HepG2 (cell line): ENCODE results near the gene ARL15. TPM values are rescaled to one million over a fixed set of nuclear protein-coding genes. Genes with fewer than 3 reads are reported as not detected.

Experiments
- ATAC-seq: fragments of 200-7000 bp; cut with Tn5 transposase; 3 replicates; pipeline ENCODE4 v1.9.1; 2020; ENCODE audit warnings: mild to moderate bottlenecking, moderate library complexity
- BruUV-seq: library from RNA; stranded (reverse); fragments of 400-500 nt; replicated peaks from 2 replicates; lab custom pipeline; 2021; lab: Mats Ljungman, UMichigan
- CTCF ChIA-PET: fragments of 300-600 bp; formaldehyde crosslinking; extraction: SDS; loops from one replicate; lab custom pipeline; 2021; ENCODE audit warnings: low total read pairs, inconsistent platforms, low intra/inter-chr PET ratio; lab: Yijun Ruan, JAX
- POLR2A ChIA-PET: fragments of 350-600 bp; sonication (Branson Sonifier 250); formaldehyde crosslinking; loops from one replicate; lab custom pipeline; 2020; ENCODE audit warnings: antibody characterized with exemption, inconsistent platforms; lab: Yijun Ruan, JAX
- DNase-seq: peaks from one replicate; pipeline ENCODE4 v3.0.0-alpha.2; 2015; ENCODE audit warnings: low spot score
- FAIRE-seq: peaks from 3 replicates; lab custom pipeline; 2011; peaks lifted over from hg19 to GRCh38; lab: Jason Lieb, UNC
- H2AFZ ChIP-seq: one replicate; pipeline ENCODE4 v1.6.1; 2011; ENCODE audit warnings: low read length, inconsistent platforms
- H3K27ac ChIP-seq: fragments of 300-600 bp; 3 replicates; pipeline ENCODE4 v1.8.0; 2011; ENCODE audit warnings: mixed run types, mild to moderate bottlenecking, mixed read lengths, low read length, inconsistent platforms; ENCODE audit not compliant: insufficient read depth; ENCODE audit errors: extremely low read length
- H3K27me3 ChIP-seq, 2 experiments: fragments of 200-600 bp in 1 of 2; 2 replicates in 1 of 2; 3 replicates in 1 of 2; pipeline versions ENCODE4 v1.6.0 to v1.8.0; 2011; ENCODE audit warnings: low read length in 2 of 2, mild to moderate bottlenecking in 2 of 2, moderate library complexity in 2 of 2, inconsistent platforms in 1 of 2; ENCODE audit not compliant: insufficient read depth in 2 of 2, control insufficient read depth in 1 of 2
- H3K36me3 ChIP-seq, 2 experiments: fragments of 200-600 bp in 1 of 2; replicated peaks in 1 of 2; 2 replicates in 1 of 2; 3 replicates in 1 of 2; pipeline versions ENCODE4 v1.5.1 to v1.8.0; 2011; ENCODE audit warnings: low read length in 2 of 2, inconsistent platforms in 1 of 2; ENCODE audit not compliant: insufficient read depth in 2 of 2, control insufficient read depth in 1 of 2
- H3K4me1 ChIP-seq: 2 replicates; pipeline ENCODE4 v1.5.1; 2012; ENCODE audit warnings: low read length, inconsistent platforms; ENCODE audit not compliant: insufficient read depth
- H3K4me2 ChIP-seq: 2 replicates; pipeline ENCODE4 v1.6.0; 2011; ENCODE audit warnings: low read depth, low read length, inconsistent platforms
- H3K4me3 ChIP-seq, 3 experiments: fragments of 200-600 bp in 1 of 3; sonication (generic), shearing (Covaris generic) in 1 of 3; replicated peaks in 1 of 3; 2 replicates each; pipeline ENCODE4 v1.5.1; 2011 to 2016; ENCODE audit warnings: low read length in 3 of 3, inconsistent platforms in 2 of 3, low read depth in 2 of 3, mild to moderate bottlenecking in 2 of 3, control low read depth in 1 of 3, mixed read lengths in 1 of 3; ENCODE audit not compliant: insufficient read depth in 1 of 3
- H3K79me2 ChIP-seq: one replicate; pipeline ENCODE4 v1.6.1; 2011; ENCODE audit warnings: low read length, inconsistent platforms; ENCODE audit not compliant: insufficient read depth
- H3K9ac ChIP-seq: 2 replicates; pipeline ENCODE4 v1.6.0; 2011; ENCODE audit warnings: mild to moderate bottlenecking, low read depth, low read length, inconsistent platforms; ENCODE audit not compliant: insufficient read depth
- H3K9me3 ChIP-seq: 2 replicates; pipeline ENCODE4 v1.5.1; 2012; ENCODE audit warnings: mild to moderate bottlenecking, low read length
- H4K20me1 ChIP-seq: 2 replicates; pipeline ENCODE4 v1.6.0; 2011; ENCODE audit warnings: inconsistent platforms, mild to moderate bottlenecking, low read length, moderate library complexity; ENCODE audit not compliant: insufficient read depth
- CTCF ChIP-seq: sonication (generic); formaldehyde crosslinking; IDR thresholded peaks from 2 replicates; pipeline ENCODE4 v1.5.0; 2020; ENCODE audit warnings: mild to moderate bottlenecking, missing genetic modification reagents, moderate library complexity
- JUND ChIP-seq: sonication (generic); formaldehyde crosslinking; IDR thresholded peaks from 2 replicates; pipeline ENCODE4 v1.8.0; 2022; ENCODE audit warnings: mild to moderate bottlenecking, missing genetic modification reagents
- NFKBIZ ChIP-seq: IDR thresholded peaks from 2 replicates; pipeline ENCODE4 v1.6.1; 2018; ENCODE audit warnings: missing genetic modification reagents, missing compliant biosample characterization
- RAD21 ChIP-seq: fragments of 450-650 bp; formaldehyde crosslinking; IDR thresholded peaks from 2 replicates; pipeline ENCODE4 v1.5.0; 2020; ENCODE audit warnings: mild to moderate bottlenecking
- SMAD3 ChIP-seq: sonication (generic); formaldehyde crosslinking; IDR thresholded peaks from 2 replicates; pipeline ENCODE4 v1.4.0; 2020; ENCODE audit warnings: missing genetic modification reagents
- SMC3 ChIP-seq: IDR thresholded peaks from 2 replicates; pipeline ENCODE4 v1.6.1; 2011; ENCODE audit warnings: low read length, improper control_type of control experiment
- STAG1 ChIP-seq: sonication (generic); formaldehyde crosslinking; IDR thresholded peaks from 2 replicates; pipeline ENCODE4 v1.4.0; 2020; ENCODE audit warnings: missing genetic modification reagents
- TCF12 ChIP-seq, 2 experiments: fragments of 450-650 bp in 1 of 2; sonication (generic) in 1 of 2; formaldehyde crosslinking in 1 of 2; IDR thresholded peaks; 2 replicates each; pipeline versions ENCODE4 v1.6.1 to v1.8.0; 2017 to 2022; ENCODE audit warnings: antibody characterized with exemption in 1 of 2, mild to moderate bottlenecking in 1 of 2, missing genetic modification reagents in 1 of 2, moderate library complexity in 1 of 2
- XRCC5 ChIP-seq: fragments of 200-400 bp; formaldehyde crosslinking; optimal IDR thresholded peaks from 2 replicates; pipeline ENCODE3; 2017; ENCODE audit warnings: mild to moderate bottlenecking, low read length
- ZMYM2 ChIP-seq: sonication (generic); formaldehyde crosslinking; IDR thresholded peaks from 2 replicates; pipeline ENCODE4 v1.8.0; 2022; ENCODE audit warnings: mild to moderate bottlenecking, missing genetic modification reagents
- WGBS: methylation state at CpG from one replicate; pipeline ENCODE4 v1.1.6; 2017; ENCODE audit warnings: low lambda C conversion rate; 5-methylcytosine and 5-hydroxymethylcytosine counted together
- in situ Hi-C: cut with HindIII; loops from 2 replicates; pipeline ENCODE4 v1.10.0; 2017; ENCODE audit warnings: low pct_unique_long_range_greater_than_20kb; ENCODE audit not compliant: extremely low pct_ligation_motif_present
- intact Hi-C: fragments of 100-400 bp; cut with micrococcal nuclease; formaldehyde crosslinking; loops from one replicate; pipeline ENCODE4 v1.10.0; 2022; ENCODE audit not compliant: unreplicated experiment
- polyA plus RNA-seq, 8 experiments: library from polyadenylated mRNA; depleted of rRNA in 3 of 8; stranded (reverse) in 7 of 8; unstranded in 1 of 8; fragments of >200 nt; fragmentation: Illumina TruSeq in 4 of 8; extraction: Trizol in 4 of 8; gene quantifications; 2 replicates each; pipeline versions ENCODE4 v1.2.1 to v1.2.3, GENCODE V29; 2011 to 2016; ENCODE audit warnings: low read depth in 4 of 8, missing spikeins in 1 of 8, mixed read lengths in 1 of 8; ENCODE audit not compliant: insufficient read depth in 1 of 8
- total RNA-seq, 5 experiments: library from RNA; depleted of rRNA; stranded (reverse); fragments of >200 nt; fragmentation: Illumina TruSeq; extraction: Trizol; gene quantifications; 2 replicates each; pipeline ENCODE4 v1.2.3, GENCODE V29; 2016; ENCODE audit warnings: low read depth in 1 of 5
- TF ChIP-seq, protein P1 (sequence below): sonication (generic); formaldehyde crosslinking; IDR thresholded peaks from 2 replicates; pipeline ENCODE4 v1.4.0; 2020; ENCODE audit warnings: missing genetic modification reagents, mild to moderate bottlenecking, borderline replicate concordance

The ARL15 gene
- total and polyA plus RNA-seq, 2 of the 13 experiments (the other 11 are each of a cell fraction or from before 2014, with no cell fraction given): 2.5 to 7.7 TPM

- TF ChIP-seq, protein P1, sequence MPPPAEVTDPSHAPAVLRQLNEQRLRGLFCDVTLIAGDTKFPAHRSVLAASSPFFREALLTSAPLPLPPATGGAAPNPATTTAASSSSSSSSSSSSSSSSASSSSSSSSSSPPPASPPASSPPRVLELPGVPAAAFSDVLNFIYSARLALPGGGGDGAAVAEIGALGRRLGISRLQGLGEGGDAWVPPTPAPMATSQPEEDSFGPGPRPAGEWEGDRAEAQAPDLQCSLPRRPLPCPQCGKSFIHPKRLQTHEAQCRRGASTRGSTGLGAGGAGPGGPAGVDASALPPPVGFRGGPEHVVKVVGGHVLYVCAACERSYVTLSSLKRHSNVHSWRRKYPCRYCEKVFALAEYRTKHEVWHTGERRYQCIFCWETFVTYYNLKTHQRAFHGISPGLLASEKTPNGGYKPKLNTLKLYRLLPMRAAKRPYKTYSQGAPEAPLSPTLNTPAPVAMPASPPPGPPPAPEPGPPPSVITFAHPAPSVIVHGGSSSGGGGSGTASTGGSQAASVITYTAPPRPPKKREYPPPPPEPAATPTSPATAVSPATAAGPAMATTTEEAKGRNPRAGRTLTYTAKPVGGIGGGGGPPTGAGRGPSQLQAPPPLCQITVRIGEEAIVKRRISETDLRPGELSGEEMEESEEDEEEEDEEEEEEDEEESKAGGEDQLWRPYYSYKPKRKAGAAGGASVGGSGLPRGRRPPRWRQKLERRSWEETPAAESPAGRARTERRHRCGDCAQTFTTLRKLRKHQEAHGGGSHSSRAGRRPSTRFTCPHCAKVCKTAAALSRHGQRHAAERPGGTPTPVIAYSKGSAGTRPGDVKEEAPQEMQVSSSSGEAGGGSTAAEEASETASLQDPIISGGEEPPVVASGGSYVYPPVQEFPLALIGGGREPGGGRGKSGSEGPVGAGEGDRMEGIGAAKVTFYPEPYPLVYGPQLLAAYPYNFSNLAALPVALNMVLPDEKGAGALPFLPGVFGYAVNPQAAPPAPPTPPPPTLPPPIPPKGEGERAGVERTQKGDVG: no peak
- no peak for TF ChIP-seq SMAD3 (CRISPR knock-in tag)
- no peak for TF ChIP-seq NFKBIZ (CRISPR knock-in tag)
- TF ChIP-seq XRCC5: no peak
- no peak for TF ChIP-seq ZMYM2
- TF ChIP-seq JUND (CRISPR knock-in tag): no peak
These were observed 438.6 kb downstream of the ARL15 start (continued) for GRCh38 chr5:53871775-53872174.

DNA sequence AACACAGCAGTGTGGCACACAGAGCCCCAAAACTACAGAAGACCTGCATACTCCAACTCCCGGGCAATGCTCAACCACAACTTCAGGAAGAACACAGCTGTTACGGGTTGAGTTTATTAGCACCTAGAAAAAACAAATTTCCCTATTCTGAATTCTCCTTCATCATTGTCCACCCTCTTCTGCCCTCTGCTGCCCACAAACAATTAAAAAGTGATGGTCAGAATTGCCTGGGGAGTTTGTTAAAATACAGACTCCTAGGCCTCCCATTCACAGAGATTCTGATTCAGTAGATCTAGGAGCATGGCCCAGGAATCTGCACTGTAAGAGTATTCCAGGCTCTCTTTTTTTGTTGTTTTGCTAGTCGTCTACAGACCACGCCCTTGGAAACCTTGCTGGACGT lies 439.3 kb downstream of the ARL15 start:
- in situ Hi-C loops (no loop called here), intact Hi-C loops (loop anchor here (1.0 to 5.0 kb wide), 2 partner anchors 394 to 445 kb away; no protein-coding TSS in a partner anchor)
- FAIRE-seq (no peak), ATAC-seq (no peak), DNase-seq (no peak)
- ChIA-PET CTCF (interaction anchor here (1.1 kb wide), 1 partner anchor 445 kb away, joined by 3 read pairs; no protein-coding TSS in a partner anchor), POLR2A (no interaction called here)
- no peaks in the 10 kb centered on the region for H4K20me1 ChIP-seq
- 27% methylated on average over 5 of the region's 5 CpGs for WGBS
- no peak overlapping the region for H3K9ac ChIP-seq
- BruUV-seq: no TSS peak
- H3K79me2 ChIP-seq: no peaks in the 10 kb centered on the region
- peak; percentile 17; the same call in 1 of the 2 replicates for TF ChIP-seq CTCF (CRISPR knock-in tag)
- TF ChIP-seq RAD21 (CRISPR knock-in tag): 0 out of 2 replicates have a peak, but pooled peaks have one; percentile 6
- TF ChIP-seq TCF12 (IDR thresholded peaks at IDR 0.05): no peak
- no peak for TF ChIP-seq TCF12 (CRISPR knock-in tag; IDR thresholded peaks at IDR 0.05)
- TF ChIP-seq STAG1 (CRISPR knock-in tag): peak; percentile 53
- TF ChIP-seq SMC3: peak; percentile 42; the same call in 1 of the 2 replicates
- no peak overlapping the region for H3K4me2 ChIP-seq
- no peak overlapping the region for H3K4me3 ChIP-seq
- no peak overlapping the region for H2AFZ ChIP-seq
- H3K9me3 ChIP-seq: no peaks in the 10 kb centered on the region
- no peaks in the 10 kb centered on the region for H3K36me3 ChIP-seq
- H3K4me1 ChIP-seq: peaks cover 9% of the 10 kb centered on the region
- no peak overlapping the region for H3K27ac ChIP-seq
- H3K27me3 ChIP-seq: no peaks in the 10 kb centered on the region
